Brain pericyte (primary cell): ENCODE results near the gene ATXN7.

Experiments used
- DNase-seq: peaks from one replicate; pipeline ENCODE4 v3.0.0-alpha.2; 2012; ENCODE audit warnings: low read depth, low spot score

Gene ATXN7, protein sequence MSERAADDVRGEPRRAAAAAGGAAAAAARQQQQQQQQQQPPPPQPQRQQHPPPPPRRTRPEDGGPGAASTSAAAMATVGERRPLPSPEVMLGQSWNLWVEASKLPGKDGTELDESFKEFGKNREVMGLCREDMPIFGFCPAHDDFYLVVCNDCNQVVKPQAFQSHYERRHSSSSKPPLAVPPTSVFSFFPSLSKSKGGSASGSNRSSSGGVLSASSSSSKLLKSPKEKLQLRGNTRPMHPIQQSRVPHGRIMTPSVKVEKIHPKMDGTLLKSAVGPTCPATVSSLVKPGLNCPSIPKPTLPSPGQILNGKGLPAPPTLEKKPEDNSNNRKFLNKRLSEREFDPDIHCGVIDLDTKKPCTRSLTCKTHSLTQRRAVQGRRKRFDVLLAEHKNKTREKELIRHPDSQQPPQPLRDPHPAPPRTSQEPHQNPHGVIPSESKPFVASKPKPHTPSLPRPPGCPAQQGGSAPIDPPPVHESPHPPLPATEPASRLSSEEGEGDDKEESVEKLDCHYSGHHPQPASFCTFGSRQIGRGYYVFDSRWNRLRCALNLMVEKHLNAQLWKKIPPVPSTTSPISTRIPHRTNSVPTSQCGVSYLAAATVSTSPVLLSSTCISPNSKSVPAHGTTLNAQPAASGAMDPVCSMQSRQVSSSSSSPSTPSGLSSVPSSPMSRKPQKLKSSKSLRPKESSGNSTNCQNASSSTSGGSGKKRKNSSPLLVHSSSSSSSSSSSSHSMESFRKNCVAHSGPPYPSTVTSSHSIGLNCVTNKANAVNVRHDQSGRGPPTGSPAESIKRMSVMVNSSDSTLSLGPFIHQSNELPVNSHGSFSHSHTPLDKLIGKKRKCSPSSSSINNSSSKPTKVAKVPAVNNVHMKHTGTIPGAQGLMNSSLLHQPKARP

DNA sequence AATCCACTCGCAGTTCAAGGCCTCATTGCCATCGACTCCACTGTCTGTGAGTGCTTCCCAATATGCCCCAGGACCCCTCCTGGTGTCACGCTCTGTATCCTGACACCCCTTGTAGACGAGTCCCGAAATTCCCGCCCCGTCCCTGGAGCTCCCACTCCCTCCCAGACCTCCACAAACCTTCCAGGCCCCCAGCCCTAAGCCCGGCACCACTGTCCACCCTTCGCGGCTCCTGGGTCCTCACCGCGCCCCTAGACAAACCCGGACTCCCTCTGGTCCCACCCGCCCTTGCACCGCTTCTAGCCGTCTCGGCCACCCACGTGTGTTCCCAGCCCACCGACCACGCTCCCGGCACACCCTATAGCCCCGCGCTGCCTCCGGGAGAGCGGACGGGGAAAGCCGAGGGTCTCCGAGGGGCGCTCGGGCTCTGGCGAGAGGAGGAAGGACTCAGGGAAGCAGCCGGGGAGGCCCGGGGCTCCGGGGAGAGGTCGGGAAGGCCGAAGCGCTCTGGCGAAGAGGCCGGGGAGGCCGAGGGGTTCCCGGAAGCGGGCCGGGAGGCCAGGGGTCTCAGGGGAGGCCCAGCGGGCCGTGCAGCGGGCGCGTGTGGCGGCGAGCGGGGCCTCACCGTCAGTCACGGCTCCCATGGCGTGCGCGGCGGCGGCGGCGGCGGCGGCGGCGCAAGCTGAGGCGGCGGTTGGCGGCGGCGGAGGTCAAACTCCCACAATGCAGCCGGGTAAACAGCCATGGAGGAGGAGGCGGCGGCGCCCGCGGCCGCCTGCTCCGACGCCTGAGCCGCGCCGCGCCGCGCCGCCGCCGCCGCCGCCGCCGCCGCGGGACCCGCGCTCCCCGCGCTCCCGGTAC, at the start of gene ATXN7, which contains the start of gene THOC7:
ATXN7 (plus strand) TSS at position 718 of the 858 bp plus-strand sequence. CDS start 48,732 bp downstream, outside the sequence.
THOC7 (minus strand) TSS at position 656 of the 858 bp plus-strand sequence; CDS start at position 641, 15 bp downstream.
- DNase-seq: no peak

DNA sequence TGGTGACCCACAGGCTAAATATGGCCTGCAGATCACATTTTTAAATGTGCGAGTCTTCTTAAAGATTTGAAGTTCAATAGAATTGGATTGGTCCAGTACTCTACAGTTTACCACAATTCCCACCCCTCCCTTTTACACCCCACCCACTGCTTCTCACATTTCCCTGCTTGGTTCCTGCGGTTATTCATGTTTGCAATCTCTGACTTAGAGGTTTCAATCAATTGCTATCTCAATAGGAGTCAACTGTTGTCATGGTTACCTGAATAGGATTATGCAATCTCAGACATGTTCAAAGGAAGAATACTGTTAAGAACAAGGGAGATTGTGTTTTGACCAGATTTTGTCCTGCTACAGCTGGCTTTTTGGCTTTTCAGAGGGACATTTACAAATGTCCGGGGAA, 49.4 kb upstream of the ATXN7 start:
- no peak for DNase-seq

DNA sequence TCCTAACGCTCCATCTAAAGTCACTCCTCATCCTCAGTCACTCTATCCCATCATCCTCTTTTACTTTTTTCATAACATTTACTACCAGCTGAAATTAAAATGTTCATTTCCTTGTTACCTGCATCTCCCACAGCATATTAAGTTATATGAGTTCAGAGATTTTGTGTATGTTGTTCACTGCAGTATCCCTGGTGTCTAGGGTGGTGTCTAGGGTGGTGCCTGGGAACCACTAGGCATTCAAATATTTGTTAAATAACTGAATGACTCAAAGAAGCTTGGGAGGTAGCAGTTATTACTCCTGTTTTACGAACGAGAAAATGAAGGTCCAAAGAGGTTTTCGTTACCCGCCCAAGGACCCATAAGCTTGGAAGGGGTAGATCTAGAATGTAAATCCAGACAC, 46.4 kb upstream of the ATXN7 start:
- DNase-seq: no peak

DNA sequence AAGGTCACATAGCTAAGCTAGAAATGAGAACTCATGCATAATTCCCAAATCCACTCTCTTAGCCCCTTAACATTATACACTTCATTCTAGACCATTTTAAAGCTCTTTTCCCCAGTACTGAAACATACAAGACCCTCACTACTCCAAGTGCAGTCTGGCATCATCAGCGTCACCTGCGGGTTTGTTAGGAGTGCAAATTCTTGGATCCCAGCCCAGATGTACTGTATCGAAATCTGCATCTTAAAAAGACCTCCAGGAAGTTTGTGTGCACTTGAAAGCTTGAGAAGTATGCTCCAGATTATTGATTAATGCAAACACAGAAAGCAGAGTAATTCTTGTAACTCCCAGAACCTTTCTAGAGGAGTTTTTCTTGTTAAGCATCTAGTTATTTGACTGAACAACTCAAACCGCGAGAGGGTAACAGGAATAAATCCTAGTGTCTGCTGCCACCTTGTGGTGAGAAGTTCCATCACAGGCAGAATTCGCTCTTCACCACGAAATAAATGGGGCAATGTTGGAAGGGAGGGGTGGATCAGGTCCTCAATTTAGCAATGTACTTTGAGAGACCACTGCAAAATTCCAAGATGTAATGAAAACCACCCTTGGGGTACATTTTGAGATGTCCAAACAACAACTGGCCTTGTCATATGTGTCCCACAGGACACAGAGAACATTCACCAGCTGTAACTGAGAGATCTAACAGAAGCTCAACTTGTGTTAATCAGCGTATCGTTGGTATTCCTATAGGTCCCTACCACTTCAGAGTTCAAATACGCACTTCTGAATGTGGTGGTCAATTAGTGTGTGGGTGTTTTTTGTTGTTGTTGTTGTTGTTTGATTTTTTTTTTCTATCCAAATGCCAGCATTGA, 45.2 kb upstream of the ATXN7 start:
- peak; percentile 15 for DNase-seq

DNA sequence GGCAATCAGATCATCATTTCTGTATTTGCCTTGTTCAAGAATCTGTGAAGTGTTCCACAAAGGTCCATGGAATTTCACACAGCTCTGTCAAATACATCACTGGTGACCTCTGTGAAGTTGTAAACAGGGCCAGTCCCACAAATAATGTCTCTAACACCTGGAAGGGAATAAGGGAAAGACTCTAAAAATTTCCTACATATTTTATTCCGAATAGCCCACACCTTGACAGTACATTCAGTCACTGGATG, 44.6 kb upstream of the ATXN7 start, which contains the start of gene C3orf49:
C3orf49 (plus strand) TSS at position 149 of the 248 bp plus-strand sequence. CDS start 173 bp downstream, outside the sequence.
- DNase-seq: no peak

DNA sequence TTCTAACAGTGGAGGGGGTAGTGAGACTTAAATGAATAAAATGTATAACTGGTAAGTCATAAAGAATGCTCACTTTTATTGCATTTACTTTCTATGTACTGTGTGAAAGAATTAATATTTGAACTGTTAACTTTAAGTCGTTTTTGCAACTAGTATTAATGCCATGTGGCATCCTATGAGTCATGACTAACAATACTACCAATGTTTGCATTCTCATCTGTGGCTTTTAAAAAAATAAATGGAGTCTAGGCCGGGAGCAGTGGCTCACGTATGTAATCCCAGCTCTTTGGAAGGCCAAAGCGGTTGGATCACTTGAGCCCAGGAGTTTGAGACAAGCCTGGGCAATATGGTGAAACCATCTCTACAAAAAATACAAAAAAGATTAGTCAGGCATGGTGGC, 39.4 kb upstream of the ATXN7 start:
- DNase-seq: peak; percentile 16

DNA sequence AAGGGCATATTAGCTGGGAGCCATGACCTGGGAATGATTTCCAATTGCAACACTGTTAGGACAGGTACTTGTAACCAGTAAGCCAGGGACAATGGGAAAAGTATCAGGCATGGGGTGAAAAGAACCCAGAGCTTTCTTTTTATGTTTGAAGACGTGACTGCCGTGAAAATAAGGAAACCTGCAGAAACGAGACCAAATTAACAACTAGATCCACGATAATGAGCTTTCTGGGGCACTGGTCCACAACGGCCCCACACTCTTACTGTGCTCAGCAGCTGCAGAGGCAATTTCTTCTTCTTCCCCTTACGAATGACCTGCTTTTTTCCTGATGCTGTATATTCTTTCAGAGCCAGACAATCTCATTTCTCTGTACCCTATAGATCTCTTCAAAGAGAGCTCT, 33.1 kb upstream of the ATXN7 start:
- no peak for DNase-seq

DNA sequence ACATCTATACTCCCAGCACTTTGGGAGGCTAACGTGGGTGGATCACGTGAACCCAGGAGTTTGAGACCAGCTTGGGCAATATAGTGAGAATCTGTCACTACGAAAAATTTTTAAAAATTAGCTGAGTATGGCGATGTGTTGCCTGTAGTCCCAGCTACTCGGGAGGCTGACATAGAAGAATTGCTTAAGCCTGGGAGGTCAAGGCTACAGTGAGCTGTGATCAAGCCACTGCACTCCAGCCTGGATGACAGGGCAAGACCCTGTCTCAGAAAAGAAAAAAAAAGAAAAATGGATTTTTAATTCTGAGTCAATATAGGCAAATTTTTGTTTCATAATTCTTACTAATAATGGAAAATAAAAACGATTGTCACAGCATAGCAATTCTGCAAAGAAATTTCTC, 31.3 kb upstream of the ATXN7 start:
- no peak for DNase-seq

DNA sequence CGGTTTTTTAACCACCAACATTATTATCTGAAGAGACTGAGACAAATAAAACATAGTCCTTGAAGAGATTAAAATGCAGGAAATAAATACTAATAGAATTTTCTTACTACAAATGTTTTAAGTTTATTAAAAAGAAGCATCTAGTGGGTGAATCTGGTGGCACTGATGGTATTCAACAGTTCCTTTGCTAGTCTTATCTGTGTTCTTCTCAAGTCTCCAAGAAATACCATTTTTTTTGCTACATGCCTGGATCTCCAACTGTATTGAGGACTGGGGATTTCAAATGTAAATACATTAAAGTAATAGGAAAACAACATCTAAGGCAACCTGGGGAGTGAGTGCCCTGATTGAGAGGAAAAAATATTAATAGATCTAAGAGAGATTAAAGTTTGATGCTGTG, 22.0 kb upstream of the ATXN7 start:
- no peak for DNase-seq

DNA sequence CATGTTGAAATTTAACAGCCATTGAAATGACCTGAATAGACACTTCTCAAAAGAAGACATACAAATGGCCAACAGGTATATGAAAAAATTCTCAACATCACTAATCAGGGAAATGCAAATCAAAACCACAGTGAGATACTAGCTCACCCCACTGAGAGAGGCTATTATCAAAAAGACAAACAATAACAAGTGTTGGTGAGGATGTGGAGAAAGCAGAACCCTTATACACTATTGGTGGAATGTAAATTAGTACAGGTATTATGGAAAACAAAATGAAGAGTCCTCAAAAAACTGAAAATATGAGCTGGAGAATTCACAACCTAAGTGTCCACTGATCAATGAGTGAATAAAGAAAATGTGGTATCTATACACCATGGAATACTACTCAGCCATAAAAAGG, 21.5 kb upstream of the ATXN7 start:
- no peak for DNase-seq

DNA sequence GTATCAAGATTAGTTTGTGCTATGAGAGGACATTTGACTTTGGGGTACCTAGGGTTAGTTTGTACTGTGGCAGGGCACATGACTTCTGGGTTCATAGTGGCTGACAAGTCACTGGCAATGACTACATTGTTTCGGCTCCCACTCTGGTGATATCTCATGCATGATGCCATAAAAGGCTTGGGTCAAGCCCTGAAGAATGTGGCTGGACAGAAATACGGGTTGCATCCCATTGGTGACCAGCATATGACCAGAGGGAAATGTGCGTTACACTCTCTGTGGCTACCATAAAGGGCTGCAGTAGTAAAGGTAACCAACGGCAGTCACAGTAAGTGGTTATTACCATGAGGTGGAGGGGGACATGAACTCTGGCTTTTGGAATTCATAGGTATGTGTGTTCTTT, 18.5 kb upstream of the ATXN7 start:
- no peak for DNase-seq

DNA sequence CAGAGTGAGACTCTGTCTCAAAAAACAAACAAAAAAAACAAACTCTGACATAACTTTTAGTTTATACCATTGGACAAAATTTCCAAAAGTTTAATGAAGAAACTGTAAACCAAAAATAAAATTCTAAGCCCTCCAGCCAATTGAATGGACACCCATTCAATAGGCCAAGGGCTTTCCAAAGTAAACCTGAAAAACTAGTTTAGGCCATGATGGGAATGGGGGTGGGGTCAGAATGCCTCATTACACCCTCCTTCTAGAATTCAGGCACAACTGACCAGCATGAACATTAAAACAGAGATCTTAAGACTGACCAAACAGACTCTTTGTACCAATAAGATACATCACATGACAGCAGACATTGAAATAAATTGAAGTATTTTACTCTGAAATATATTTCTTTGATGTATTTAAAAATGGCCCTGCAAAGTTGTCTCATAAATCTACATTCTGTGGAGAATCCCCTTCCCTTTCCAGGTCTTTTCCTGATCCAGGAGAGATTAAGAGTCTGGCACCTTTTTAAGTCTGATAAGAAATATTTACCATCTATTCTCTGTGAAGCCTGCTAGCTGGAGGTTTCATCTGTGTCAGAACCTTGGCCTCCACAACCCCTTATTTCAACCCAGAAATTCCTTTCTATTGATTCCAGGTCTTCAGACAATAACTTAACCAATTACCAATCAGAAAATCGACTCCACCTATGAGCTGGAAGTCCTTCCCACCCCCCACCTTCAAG, 15.8 kb upstream of the ATXN7 start:
- DNase-seq: no peak

DNA sequence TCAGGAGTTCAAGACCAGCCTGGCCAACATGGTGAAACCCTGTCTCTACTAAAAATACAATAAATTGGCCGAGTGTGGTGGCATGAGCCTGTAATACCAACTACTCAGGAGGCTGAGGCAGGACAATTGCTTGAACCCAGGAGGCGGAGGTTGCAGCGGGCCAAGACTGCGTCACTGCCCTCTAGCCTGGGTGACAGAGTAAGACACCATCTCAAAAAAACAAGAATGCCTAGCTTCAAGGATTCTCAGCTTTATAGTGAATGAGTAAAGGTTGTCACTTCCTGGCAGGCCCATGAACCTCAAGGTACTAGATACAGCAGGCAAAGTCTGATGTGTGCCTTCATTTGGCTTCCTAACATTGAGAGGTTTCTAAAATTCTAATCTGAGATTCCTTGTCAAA, 14.5 kb upstream of the ATXN7 start:
- DNase-seq: no peak

DNA sequence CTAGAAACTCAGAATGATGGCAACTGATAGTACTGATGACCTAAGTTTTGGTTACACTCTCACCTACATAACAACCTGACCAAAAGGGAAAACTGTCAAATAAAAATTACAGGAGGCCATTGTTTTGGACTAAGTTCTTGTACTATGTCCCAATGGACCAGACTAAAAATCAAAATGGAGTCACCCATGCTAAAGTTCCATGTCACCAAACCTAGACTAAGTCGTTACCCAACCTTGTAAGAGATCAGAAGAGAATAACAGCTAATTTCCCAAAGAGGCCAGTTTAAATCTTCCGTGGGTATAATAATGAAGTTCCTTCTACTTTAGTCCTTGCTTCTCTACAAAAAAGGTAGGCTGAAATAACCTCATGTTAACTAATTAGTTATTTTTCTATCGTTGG, 12.4 kb upstream of the ATXN7 start:
- DNase-seq: no peak

DNA sequence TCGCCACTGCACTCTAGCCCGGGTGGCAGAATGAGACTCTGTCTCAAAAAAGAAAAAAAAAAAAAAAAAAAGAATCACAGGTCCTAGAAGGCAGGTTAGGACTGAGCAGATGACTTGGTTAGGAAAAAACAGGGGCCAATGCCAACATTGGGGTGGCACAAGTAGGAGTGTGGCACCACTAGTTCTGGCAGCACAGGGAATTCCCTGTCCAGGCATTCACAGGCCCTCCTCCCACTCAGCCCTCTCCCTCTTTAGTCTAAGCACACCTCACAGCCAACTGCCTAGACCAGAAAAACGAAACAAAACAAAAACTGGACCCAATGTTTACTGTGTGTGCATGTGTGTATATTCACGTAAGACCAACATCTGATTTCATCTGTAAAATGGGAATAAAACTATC, 10.6 kb upstream of the ATXN7 start:
- DNase-seq: no peak

DNA sequence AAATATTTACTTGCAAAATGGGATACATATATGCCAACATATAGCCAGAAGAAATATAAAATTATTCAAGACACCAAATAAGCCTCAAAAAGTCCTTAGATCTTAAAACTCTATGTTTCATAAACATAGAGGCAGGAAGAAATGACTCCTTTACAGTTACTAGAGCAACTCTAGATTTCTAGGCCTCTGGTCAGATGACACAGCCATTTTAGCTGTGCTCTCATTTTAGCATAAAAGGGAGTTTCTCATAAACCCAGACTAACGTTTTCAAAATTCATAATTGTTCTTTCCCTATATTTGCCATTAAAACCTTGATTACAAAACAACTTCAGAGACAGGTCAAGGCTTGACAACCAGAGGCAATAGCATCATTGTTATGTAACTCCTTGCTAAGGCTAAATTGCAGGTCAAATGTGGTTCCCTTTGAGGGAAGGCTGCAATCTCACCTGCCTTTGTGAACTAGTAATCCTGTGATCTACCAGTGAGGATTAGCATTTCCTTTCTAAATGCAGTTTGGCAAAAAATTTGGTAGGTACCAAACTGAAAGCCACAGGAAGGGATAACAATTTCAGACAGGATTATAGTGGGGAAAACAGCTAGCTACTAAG, 8.2 kb upstream of the ATXN7 start:
- DNase-seq: no peak

DNA sequence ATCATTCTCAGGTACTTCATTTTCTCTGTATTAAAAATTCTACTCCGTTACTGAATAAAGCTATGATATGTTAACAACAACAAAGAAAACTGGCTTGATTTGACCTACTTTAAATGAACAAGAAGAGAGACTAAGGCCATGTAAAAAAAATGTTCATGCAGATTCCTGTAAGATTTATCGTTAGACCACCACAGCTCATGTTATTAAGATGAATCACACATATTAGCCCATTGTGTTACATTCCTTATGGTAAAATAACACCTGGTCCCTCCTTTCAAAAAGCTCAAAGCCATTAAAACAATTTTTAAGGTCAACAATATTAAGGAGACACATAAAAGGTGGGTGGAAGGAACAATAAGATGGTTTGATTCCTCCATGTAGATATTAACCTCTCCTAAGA, 6.4 kb upstream of the ATXN7 start:
- no peak for DNase-seq

DNA sequence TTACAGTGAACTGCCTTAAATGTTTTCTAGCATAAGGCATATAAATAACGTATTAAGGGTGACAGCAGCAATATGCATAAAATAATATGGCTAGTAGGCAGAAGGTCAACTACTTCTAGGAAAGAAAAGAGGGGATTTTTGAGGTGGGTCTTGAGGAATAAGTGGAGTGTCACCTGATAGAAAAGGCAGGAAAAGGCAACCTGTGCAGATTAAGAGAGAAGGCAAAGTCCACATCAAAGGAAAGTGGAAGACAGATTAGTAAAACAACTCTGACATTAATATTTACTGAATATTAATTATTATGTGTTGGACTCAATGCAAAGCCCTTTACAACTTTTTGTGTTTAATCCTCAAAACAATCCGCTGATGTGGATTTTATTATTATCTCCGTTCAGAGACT, 2.9 kb upstream of the ATXN7 start:
- DNase-seq: no peak

DNA sequence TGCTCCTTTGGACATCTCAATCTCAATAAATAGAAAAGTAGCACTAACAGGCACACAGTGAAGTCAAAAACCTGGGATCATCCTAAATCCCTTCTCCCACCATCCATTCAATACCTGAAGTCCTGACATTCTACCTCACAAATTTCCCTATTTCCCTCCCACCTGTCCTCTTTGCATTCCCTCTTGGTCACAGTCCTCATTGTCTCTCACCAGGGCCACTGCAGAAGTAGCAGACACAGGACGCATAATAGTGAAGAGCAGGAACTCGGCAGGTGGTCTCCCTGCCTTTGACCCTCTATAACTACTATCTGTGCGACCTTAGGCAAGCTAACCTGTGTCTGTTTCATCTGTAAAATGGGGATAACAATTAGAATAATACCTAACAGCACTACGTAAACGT, 2.4 kb upstream of the ATXN7 start:
- DNase-seq: no peak

DNA sequence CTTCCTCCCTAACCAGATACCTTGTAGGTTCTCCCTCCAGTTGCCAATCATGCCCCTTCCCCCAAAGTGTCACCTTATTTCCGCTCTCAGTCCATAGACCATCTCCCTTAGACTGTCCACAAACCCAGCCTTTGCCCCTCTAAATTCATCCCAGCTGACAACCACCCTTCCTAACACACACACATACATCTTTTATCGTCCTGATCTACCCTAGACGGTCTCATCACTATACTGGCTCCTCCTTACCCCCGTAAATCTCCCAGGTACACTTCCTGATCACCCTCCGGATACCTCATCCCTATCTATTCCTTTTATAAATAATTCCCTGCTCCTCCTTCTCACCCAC, 890 bp upstream of the ATXN7 start:
- DNase-seq: no peak
